PFSK-1 (cell line): ENCODE data around the gene NKAIN4.

Experiments used
- FOXP2 ChIP-seq: optimal IDR thresholded peaks from 2 replicates; pipeline ENCODE3; 2011; ENCODE audit warnings: borderline replicate concordance, control low read depth, inconsistent platforms; ENCODE audit not compliant: insufficient read depth; ENCODE audit errors: extremely low read length, extremely low read depth
- POLR2AphosphoS5 ChIP-seq: IDR thresholded peaks from 2 replicates; pipeline ENCODE4 v1.6.1; 2012; ENCODE audit warnings: low read depth, mild to moderate bottlenecking, control low read depth, low read length, moderate library complexity
- SIN3A ChIP-seq: IDR thresholded peaks from 2 replicates; pipeline ENCODE4 v1.6.1; 2012; ENCODE audit warnings: mild to moderate bottlenecking, low read length, moderate library complexity, borderline replicate concordance; ENCODE audit not compliant: insufficient read depth
- TAF1 ChIP-seq: IDR thresholded peaks from 2 replicates; pipeline ENCODE4 v1.6.1; 2012; ENCODE audit warnings: low read length, control low read depth, borderline replicate concordance; ENCODE audit not compliant: insufficient read depth
- TF ChIP-seq, protein P1 (sequence below), 2 experiments: IDR thresholded peaks; 2 replicates each; pipeline versions ENCODE4 v1.6.1 to v1.8.0; 2011 to 2012; ENCODE audit warnings: low read depth in 2 of 2, low read length in 2 of 2, control low read depth in 1 of 2, inconsistent platforms in 1 of 2, mild to moderate bottlenecking in 1 of 2, moderate library complexity in 1 of 2; ENCODE audit not compliant: insufficient read depth in 1 of 2

DNA sequence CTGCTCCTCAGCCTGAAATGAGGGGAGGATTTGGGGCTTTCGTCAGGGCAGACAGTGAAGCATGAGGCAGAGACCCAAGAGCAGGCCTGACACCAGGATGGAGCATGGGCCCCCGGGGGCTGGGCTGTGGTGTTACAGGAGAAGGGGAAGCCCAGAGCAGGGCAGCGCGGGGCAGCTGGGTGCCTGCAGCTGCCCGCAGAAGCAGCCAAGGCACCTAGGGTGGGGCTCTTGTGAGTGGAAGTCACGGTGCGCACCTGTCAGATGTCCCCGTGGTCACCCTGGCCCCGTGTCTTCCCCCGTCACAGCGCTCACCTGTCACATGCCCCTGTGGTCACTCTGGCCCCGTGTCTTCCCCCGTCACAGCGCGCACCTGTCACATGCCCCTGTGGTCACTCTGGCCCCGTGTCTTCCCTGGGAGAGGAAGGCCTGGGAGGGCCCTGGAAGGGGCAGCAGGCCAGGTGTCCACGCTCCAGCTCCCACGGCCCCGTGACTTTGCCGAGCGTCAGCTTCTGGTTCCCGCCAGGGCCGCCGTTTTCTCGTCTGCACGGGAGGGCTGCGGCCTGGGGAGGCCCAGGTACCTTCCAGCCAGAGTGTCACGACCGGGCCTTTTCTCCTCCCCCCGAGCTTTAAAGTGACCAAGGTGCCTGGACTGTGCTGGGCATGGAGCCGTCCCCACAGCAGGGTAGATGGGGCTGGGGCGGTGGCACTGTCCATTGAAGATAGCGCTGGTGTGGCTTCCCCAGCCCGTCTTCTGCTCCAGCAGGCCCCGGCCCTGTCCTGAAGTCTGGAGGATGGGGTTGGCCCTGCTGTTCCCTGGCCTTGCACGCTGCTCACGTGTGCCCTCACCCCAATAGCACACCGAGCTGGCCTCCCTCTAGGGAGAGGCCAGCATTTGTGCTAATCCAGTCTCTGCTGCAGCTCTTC lies 27.7 kb upstream of the NKAIN4 start:
- TF ChIP-seq, protein P1, sequence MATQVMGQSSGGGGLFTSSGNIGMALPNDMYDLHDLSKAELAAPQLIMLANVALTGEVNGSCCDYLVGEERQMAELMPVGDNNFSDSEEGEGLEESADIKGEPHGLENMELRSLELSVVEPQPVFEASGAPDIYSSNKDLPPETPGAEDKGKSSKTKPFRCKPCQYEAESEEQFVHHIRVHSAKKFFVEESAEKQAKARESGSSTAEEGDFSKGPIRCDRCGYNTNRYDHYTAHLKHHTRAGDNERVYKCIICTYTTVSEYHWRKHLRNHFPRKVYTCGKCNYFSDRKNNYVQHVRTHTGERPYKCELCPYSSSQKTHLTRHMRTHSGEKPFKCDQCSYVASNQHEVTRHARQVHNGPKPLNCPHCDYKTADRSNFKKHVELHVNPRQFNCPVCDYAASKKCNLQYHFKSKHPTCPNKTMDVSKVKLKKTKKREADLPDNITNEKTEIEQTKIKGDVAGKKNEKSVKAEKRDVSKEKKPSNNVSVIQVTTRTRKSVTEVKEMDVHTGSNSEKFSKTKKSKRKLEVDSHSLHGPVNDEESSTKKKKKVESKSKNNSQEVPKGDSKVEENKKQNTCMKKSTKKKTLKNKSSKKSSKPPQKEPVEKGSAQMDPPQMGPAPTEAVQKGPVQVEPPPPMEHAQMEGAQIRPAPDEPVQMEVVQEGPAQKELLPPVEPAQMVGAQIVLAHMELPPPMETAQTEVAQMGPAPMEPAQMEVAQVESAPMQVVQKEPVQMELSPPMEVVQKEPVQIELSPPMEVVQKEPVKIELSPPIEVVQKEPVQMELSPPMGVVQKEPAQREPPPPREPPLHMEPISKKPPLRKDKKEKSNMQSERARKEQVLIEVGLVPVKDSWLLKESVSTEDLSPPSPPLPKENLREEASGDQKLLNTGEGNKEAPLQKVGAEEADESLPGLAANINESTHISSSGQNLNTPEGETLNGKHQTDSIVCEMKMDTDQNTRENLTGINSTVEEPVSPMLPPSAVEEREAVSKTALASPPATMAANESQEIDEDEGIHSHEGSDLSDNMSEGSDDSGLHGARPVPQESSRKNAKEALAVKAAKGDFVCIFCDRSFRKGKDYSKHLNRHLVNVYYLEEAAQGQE (IDR thresholded peaks at IDR 0.05; ENCODE audit: insufficient read depth in 1 of 2, low read depth in 2 of 2, low read length in 2 of 2), result no peak
- TF ChIP-seq POLR2AphosphoS5, result no peak
- no peak for TF ChIP-seq TAF1
- no peak for TF ChIP-seq FOXP2
- TF ChIP-seq SIN3A, result no peak
